IMR-90 (cell line): ENCODE results near the gene SRRM4. TPM values are rescaled to one million over a fixed set of nuclear protein-coding genes. Genes with fewer than 3 reads are reported as not detected.

Experiments
- ATAC-seq: fragments of 200-7000 bp; cut with Tn5 transposase; 2 replicates; pipeline ENCODE4 v1.9.1; 2020; ENCODE audit warnings: low read depth, mild to moderate bottlenecking, moderate library complexity
- BruUV-seq: library from RNA; stranded (reverse); fragments of 400-500 nt; replicated peaks from 2 replicates; lab custom pipeline; 2021; lab: Mats Ljungman, UMichigan
- CTCF ChIA-PET: fragments of 300-600 bp; formaldehyde crosslinking; extraction: SDS; loops from one replicate; lab custom pipeline; 2021; ENCODE audit warnings: antibody characterized with exemption; lab: Yijun Ruan, JAX
- POLR2A ChIA-PET: fragments of 300-600 bp; sonication (Branson Sonifier 250); formaldehyde crosslinking; loops from one replicate; lab custom pipeline; 2022; ENCODE audit warnings: antibody characterized with exemption; ENCODE audit not compliant: unreplicated experiment; lab: Charles Lee
- DNase-seq: peaks from one replicate; pipeline ENCODE4 v3.0.0; 2013
- H2AFZ ChIP-seq: replicated peaks from 2 replicates; pipeline ENCODE3; 2013; ENCODE audit warnings: low read length, mild to moderate bottlenecking; ENCODE audit not compliant: poor library complexity
- H2AK5ac ChIP-seq: 2 replicates; pipeline ENCODE4 v1.6.1; 2013; ENCODE audit warnings: low read depth, low read length, inconsistent platforms
- H2AK9ac ChIP-seq: replicated peaks from 2 replicates; pipeline ENCODE3; 2013; ENCODE audit warnings: mild to moderate bottlenecking, low read depth, low read length, moderate library complexity; ENCODE audit not compliant: poor library complexity
- H2BK120ac ChIP-seq: 2 replicates; pipeline ENCODE4 v1.6.1; 2013; ENCODE audit warnings: low read depth, low read length, inconsistent platforms
- H2BK15ac ChIP-seq: 3 replicates; pipeline ENCODE4 v1.6.1; 2013; ENCODE audit warnings: low read depth, low read length, inconsistent platforms
- H2BK20ac ChIP-seq: 2 replicates; pipeline ENCODE4 v1.6.1; 2013; ENCODE audit warnings: low read depth, mild to moderate bottlenecking, inconsistent platforms, low read length, moderate library complexity
- H2BK5ac ChIP-seq: 2 replicates; pipeline ENCODE4 v1.6.1; 2013; ENCODE audit warnings: mild to moderate bottlenecking, low read depth, low read length, inconsistent platforms; ENCODE audit not compliant: poor library complexity, severe bottlenecking
- H3K14ac ChIP-seq: replicated peaks from 2 replicates; pipeline ENCODE4 v1.6.1; 2013; ENCODE audit warnings: low read depth, low read length, inconsistent platforms
- H3K18ac ChIP-seq: 2 replicates; pipeline ENCODE4 v1.6.1; 2013; ENCODE audit warnings: low read depth, low read length, control low read depth
- H3K23ac ChIP-seq: 2 replicates; pipeline ENCODE4 v1.6.1; 2013; ENCODE audit warnings: low read depth, low read length, inconsistent platforms
- H3K27ac ChIP-seq: 2 replicates; pipeline ENCODE4 v1.5.1; 2013; ENCODE audit warnings: mild to moderate bottlenecking, control low read depth, low read length; ENCODE audit not compliant: insufficient read depth
- H3K27me3 ChIP-seq: 2 replicates; pipeline ENCODE4 v1.6.1; 2013; ENCODE audit warnings: low read length; ENCODE audit not compliant: control insufficient read depth, insufficient read depth
- H3K36me3 ChIP-seq: 2 replicates; pipeline ENCODE4 v1.6.1; 2013; ENCODE audit warnings: low read length, mixed read lengths; ENCODE audit not compliant: control insufficient read depth, insufficient read depth
- H3K4ac ChIP-seq: 2 replicates; pipeline ENCODE4 v1.6.1; 2013; ENCODE audit warnings: low read depth, low read length, inconsistent platforms
- H3K4me1 ChIP-seq: 2 replicates; pipeline ENCODE4 v1.6.1; 2013; ENCODE audit warnings: low read length, mixed read lengths; ENCODE audit not compliant: control insufficient read depth, insufficient read depth
- H3K4me2 ChIP-seq: 2 replicates; pipeline ENCODE4 v1.6.1; 2013; ENCODE audit warnings: low read depth, mild to moderate bottlenecking, control low read depth, low read length, moderate library complexity
- H3K4me3 ChIP-seq: 2 replicates; pipeline ENCODE4 v1.5.1; 2013; ENCODE audit warnings: low read depth, mild to moderate bottlenecking, control low read depth, low read length, moderate library complexity; ENCODE audit not compliant: insufficient read depth
- H3K56ac ChIP-seq: 2 replicates; pipeline ENCODE4 v1.6.1; 2013; ENCODE audit warnings: low read length, inconsistent platforms; ENCODE audit not compliant: insufficient read depth; ENCODE audit errors: extremely low read depth
- H3K79me1 ChIP-seq, 2 experiments: 2 replicates each; pipeline ENCODE4 v1.6.1; 2013; ENCODE audit warnings: low read length in 2 of 2, inconsistent platforms in 1 of 2, low read depth in 1 of 2
- H3K9ac ChIP-seq: 2 replicates; pipeline ENCODE4 v1.6.1; 2013; ENCODE audit warnings: low read depth, low read length, control low read depth
- H3K9me1 ChIP-seq: 2 replicates; pipeline ENCODE4 v1.6.1; 2013; ENCODE audit warnings: low read length, inconsistent platforms; ENCODE audit not compliant: insufficient read depth
- H3K9me3 ChIP-seq: 2 replicates; pipeline ENCODE4 v1.6.1; 2013; ENCODE audit warnings: low read length; ENCODE audit not compliant: control insufficient read depth, insufficient read depth
- H4K20me1 ChIP-seq: 2 replicates; pipeline ENCODE4 v1.6.1; 2013; ENCODE audit warnings: low read length, inconsistent platforms; ENCODE audit not compliant: insufficient read depth
- H4K5ac ChIP-seq: 2 replicates; pipeline ENCODE4 v1.6.1; 2013; ENCODE audit warnings: mild to moderate bottlenecking, low read depth, low read length, control low read depth
- H4K8ac ChIP-seq, 2 experiments: 2 replicates each; pipeline ENCODE4 v1.6.1; 2013; ENCODE audit warnings: low read depth in 2 of 2, low read length in 2 of 2, control low read depth in 1 of 2, inconsistent platforms in 1 of 2
- H4K91ac ChIP-seq: 2 replicates; pipeline ENCODE4 v1.6.1; 2013; ENCODE audit warnings: low read depth, low read length, inconsistent platforms; ENCODE audit not compliant: insufficient read depth
- BHLHE40 ChIP-seq: fragments of 150-350 bp; IDR thresholded peaks from 2 replicates; pipeline ENCODE4 v1.6.1; 2016; ENCODE audit warnings: mild to moderate bottlenecking, low read depth, low read length
- CEBPB ChIP-seq: IDR thresholded peaks from 2 replicates; pipeline ENCODE4 v1.6.1; 2012; ENCODE audit warnings: low read depth, low read length, improper control_type of control experiment
- CHD1 ChIP-seq: IDR thresholded peaks from 2 replicates; pipeline ENCODE4 v1.6.1; 2012; ENCODE audit warnings: low read depth, low read length, improper control_type of control experiment
- FOS ChIP-seq: fragments of 150-350 bp; IDR thresholded peaks from 2 replicates; pipeline ENCODE4 v1.6.1; 2016; ENCODE audit warnings: low read depth, low read length
- MAFK ChIP-seq: IDR thresholded peaks from 2 replicates; pipeline ENCODE4 v1.6.1; 2012; ENCODE audit warnings: low read depth, low read length, improper control_type of control experiment
- MAZ ChIP-seq: IDR thresholded peaks from 2 replicates; pipeline ENCODE4 v1.6.1; 2012; ENCODE audit warnings: low read depth, mild to moderate bottlenecking, low read length, improper control_type of control experiment, moderate library complexity, borderline replicate concordance
- MXI1 ChIP-seq: IDR thresholded peaks from 2 replicates; pipeline ENCODE4 v1.6.1; 2012; ENCODE audit warnings: low read depth, mild to moderate bottlenecking, low read length, moderate library complexity, borderline replicate concordance
- NFE2L2 ChIP-seq: fragments of 150-350 bp; IDR thresholded peaks from 2 replicates; pipeline ENCODE4 v1.6.1; 2016; ENCODE audit warnings: low read depth, mild to moderate bottlenecking, low read length
- POLR2A ChIP-seq: IDR thresholded peaks from 2 replicates; pipeline ENCODE4 v1.6.1; 2012; ENCODE audit warnings: mild to moderate bottlenecking, low read depth, low read length
- RAD21 ChIP-seq: IDR thresholded peaks from 2 replicates; pipeline ENCODE4 v1.6.1; 2012; ENCODE audit warnings: low read length, improper control_type of control experiment
- RCOR1 ChIP-seq: IDR thresholded peaks from 2 replicates; pipeline ENCODE4 v1.6.1; 2012; ENCODE audit warnings: mild to moderate bottlenecking, low read length, improper control_type of control experiment; ENCODE audit not compliant: insufficient replicate concordance
- RFX5 ChIP-seq: IDR thresholded peaks from 2 replicates; pipeline ENCODE4 v1.8.0; 2012; ENCODE audit warnings: low read depth, mild to moderate bottlenecking, low read length, moderate library complexity
- SMC3 ChIP-seq: fragments of 150-350 bp; IDR thresholded peaks from 2 replicates; pipeline ENCODE4 v1.6.1; 2016; ENCODE audit warnings: low read depth, mild to moderate bottlenecking, antibody characterized with exemption, low read length, moderate library complexity
- WGBS, 2 experiments: methylation state at CpG; one replicate each; pipeline versions ENCODE4 v1.1.5 to v1.1.7; 2013; ENCODE audit warnings: missing lambda C conversion rate in 2 of 2; ENCODE audit not compliant: insufficient read length in 1 of 2; ENCODE audit errors: extremely low coverage in 2 of 2; 5-methylcytosine and 5-hydroxymethylcytosine counted together
- dilution Hi-C: fragments of 300-500 bp; cut with HindIII; formaldehyde crosslinking; loops from one replicate; pipeline ENCODE4 v1.14.3; 2018; ENCODE audit warnings: low sequenced_read_pairs; ENCODE audit not compliant: unreplicated experiment
- in situ Hi-C: fragments of 300-500 bp; cut with MboI; formaldehyde crosslinking; loops from 3 replicates; pipeline ENCODE4 v1.14.3; 2019; ENCODE audit warnings: low sequenced_read_pairs, inconsistent platforms, mixed read lengths
- intact Hi-C: fragments of 100-400 bp; cut with micrococcal nuclease; formaldehyde crosslinking; loops from 2 replicates; pipeline ENCODE4 v1.10.0; 2022
- polyA plus RNA-seq, 3 experiments: library from polyadenylated mRNA; depleted of rRNA; stranded (reverse); fragments of >200 nt; gene quantifications; 2 replicates each; pipeline ENCODE4 v1.2.3, GENCODE V29; 2012; ENCODE audit warnings: low replicate concordance in 1 of 3
- total RNA-seq: library from RNA; depleted of rRNA; stranded (reverse); fragments of >200 nt; gene quantifications from 2 replicates; pipeline ENCODE4 v1.2.3, GENCODE V29; 2012
- TF ChIP-seq, protein P1 (sequence below): fragments of 150-350 bp; IDR thresholded peaks from 2 replicates; pipeline ENCODE4 v1.6.1; 2017; ENCODE audit warnings: mild to moderate bottlenecking, antibody characterized with exemption, low read length, low read depth
- TF ChIP-seq, protein P2 (sequence below): fragments of 150-350 bp; IDR thresholded peaks from 2 replicates; pipeline ENCODE4 v1.6.1; 2016; ENCODE audit warnings: low read depth, mild to moderate bottlenecking, low read length, moderate library complexity, borderline replicate concordance
- TF ChIP-seq, protein P3 (sequence below): conservative IDR thresholded peaks from 2 replicates; pipeline ENCODE4 v1.5.1; 2012; ENCODE audit warnings: mild to moderate bottlenecking, low read depth, low read length, improper control_type of control experiment

The SRRM4 gene
- total and polyA plus RNA-seq, 2 of the 4 experiments (the other 2 are of a cell fraction), result not detected

DNA sequence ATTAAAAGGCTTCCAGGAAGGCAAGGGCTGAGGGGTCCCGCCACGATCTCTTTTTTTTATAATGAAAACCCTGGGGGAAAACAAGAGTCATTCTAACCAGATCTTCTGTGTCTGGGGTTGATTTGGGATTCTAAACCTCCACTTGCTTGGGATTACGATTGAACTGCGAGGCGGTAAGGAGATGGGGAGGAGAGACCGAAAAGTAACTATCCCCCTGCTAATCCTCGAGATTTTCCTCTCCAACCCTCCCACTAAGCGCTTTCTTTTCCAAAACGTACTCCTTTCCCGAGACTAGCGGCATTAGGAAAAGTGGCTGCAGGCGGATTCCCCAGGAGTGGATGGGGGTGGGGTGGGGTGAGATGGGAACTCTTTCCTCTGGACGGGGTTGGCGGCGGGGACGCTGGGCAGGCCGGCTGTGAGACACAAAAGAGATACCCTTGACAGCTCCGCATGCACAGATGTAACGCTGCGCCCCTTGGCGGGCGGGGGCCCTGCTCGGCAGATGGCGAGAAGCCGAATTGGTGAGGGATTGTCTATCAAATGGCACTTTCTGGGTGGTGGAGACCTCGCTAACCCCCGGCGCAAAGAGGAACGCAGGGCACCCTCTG is 830 bp upstream of the SRRM4 start:
- H2AK9ac ChIP-seq, result no peak overlapping the region
- H3K27me3 ChIP-seq, result no peaks in the 10 kb centered on the region
- no peak overlapping the region for H3K14ac ChIP-seq
- dilution Hi-C loops (no loop called here), in situ Hi-C loops (no loop called here), intact Hi-C loops (no loop called here)
- no peak overlapping the region for H4K8ac ChIP-seq
- H4K91ac ChIP-seq, result no peak overlapping the region
- ChIA-PET CTCF (no interaction called here), POLR2A (no interaction called here)
- H2BK5ac ChIP-seq, result no peak overlapping the region
- no peak overlapping the region for H3K4me2 ChIP-seq
- H3K27ac ChIP-seq, result no peak overlapping the region
- TF ChIP-seq, protein P1, sequence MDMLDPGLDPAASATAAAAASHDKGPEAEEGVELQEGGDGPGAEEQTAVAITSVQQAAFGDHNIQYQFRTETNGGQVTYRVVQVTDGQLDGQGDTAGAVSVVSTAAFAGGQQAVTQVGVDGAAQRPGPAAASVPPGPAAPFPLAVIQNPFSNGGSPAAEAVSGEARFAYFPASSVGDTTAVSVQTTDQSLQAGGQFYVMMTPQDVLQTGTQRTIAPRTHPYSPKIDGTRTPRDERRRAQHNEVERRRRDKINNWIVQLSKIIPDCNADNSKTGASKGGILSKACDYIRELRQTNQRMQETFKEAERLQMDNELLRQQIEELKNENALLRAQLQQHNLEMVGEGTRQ, result no peak
- TF ChIP-seq NFE2L2 (no peak), BHLHE40 (no peak), RAD21 (no peak), MAFK (no peak), CEBPB (no peak), POLR2A (no peak), SMC3 (no peak), MXI1 (no peak), MAZ (no peak), RFX5 (no peak), RCOR1 (no peak), FOS (no peak), CHD1 (no peak)
- TF ChIP-seq, protein P2, sequence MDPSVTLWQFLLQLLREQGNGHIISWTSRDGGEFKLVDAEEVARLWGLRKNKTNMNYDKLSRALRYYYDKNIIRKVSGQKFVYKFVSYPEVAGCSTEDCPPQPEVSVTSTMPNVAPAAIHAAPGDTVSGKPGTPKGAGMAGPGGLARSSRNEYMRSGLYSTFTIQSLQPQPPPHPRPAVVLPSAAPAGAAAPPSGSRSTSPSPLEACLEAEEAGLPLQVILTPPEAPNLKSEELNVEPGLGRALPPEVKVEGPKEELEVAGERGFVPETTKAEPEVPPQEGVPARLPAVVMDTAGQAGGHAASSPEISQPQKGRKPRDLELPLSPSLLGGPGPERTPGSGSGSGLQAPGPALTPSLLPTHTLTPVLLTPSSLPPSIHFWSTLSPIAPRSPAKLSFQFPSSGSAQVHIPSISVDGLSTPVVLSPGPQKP, result no peak
- TF ChIP-seq, protein P3, sequence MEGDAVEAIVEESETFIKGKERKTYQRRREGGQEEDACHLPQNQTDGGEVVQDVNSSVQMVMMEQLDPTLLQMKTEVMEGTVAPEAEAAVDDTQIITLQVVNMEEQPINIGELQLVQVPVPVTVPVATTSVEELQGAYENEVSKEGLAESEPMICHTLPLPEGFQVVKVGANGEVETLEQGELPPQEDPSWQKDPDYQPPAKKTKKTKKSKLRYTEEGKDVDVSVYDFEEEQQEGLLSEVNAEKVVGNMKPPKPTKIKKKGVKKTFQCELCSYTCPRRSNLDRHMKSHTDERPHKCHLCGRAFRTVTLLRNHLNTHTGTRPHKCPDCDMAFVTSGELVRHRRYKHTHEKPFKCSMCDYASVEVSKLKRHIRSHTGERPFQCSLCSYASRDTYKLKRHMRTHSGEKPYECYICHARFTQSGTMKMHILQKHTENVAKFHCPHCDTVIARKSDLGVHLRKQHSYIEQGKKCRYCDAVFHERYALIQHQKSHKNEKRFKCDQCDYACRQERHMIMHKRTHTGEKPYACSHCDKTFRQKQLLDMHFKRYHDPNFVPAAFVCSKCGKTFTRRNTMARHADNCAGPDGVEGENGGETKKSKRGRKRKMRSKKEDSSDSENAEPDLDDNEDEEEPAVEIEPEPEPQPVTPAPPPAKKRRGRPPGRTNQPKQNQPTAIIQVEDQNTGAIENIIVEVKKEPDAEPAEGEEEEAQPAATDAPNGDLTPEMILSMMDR, result no peak
- no TSS peak for BruUV-seq
- ATAC-seq, result no peak
- no peak overlapping the region for H3K4ac ChIP-seq
- DNase-seq, result no peak
- no peak overlapping the region for H3K18ac ChIP-seq
- H2AFZ ChIP-seq, result no peak overlapping the region
- no peak overlapping the region for H2BK120ac ChIP-seq
- no peak overlapping the region for H3K9ac ChIP-seq
- H3K23ac ChIP-seq, result no peak overlapping the region
- H3K4me3 ChIP-seq, result no peak overlapping the region
- H2AK5ac ChIP-seq, result no peak overlapping the region
- no peak overlapping the region for H2BK20ac ChIP-seq
- no peaks in the 10 kb centered on the region for H3K79me1 ChIP-seq
- 10% methylated on average over 2 of the region's 29 CpGs; no CpG with 5 or more reads in 1 of the 2 experiments for WGBS, 2 experiments
- H3K4me1 ChIP-seq, result no peaks in the 10 kb centered on the region
- no peaks in the 10 kb centered on the region for H3K36me3 ChIP-seq
- no peak overlapping the region for H3K56ac ChIP-seq
- H2BK15ac ChIP-seq, result no peak overlapping the region
- peaks cover 6% of the 10 kb centered on the region; the same call in 1 of the 2 replicates for H3K9me3 ChIP-seq
- no peaks in the 10 kb centered on the region for H3K9me1 ChIP-seq
- H4K20me1 ChIP-seq, result no peaks in the 10 kb centered on the region
- H4K5ac ChIP-seq, result no peak overlapping the region
